HUES6 (cell line): Measurements from ENCODE around the gene VOPP1.

ENCODE experiments used
- H3K27ac ChIP-seq: 2 replicates; pipeline ENCODE4 v1.7.0; 2013; ENCODE audit warnings: low read depth, mild to moderate bottlenecking, low read length, inconsistent platforms
- H3K27me3 ChIP-seq: 2 replicates; pipeline ENCODE4 v1.6.1; 2013; ENCODE audit warnings: low read length; ENCODE audit not compliant: control insufficient read depth, insufficient read depth
- H3K36me3 ChIP-seq: 2 replicates; pipeline ENCODE4 v1.6.1; 2013; ENCODE audit warnings: low read length; ENCODE audit not compliant: control insufficient read depth, insufficient read depth
- H3K4me1 ChIP-seq: 2 replicates; pipeline ENCODE4 v1.6.1; 2013; ENCODE audit warnings: low read length; ENCODE audit not compliant: control insufficient read depth, insufficient read depth
- H3K4me3 ChIP-seq: 2 replicates; pipeline ENCODE4 v1.5.1; 2013; ENCODE audit warnings: low read depth, low read length
- H3K9ac ChIP-seq: one replicate; pipeline ENCODE4 v1.6.1; 2013; ENCODE audit warnings: mild to moderate bottlenecking, low read length
- H3K9me3 ChIP-seq: 2 replicates; pipeline ENCODE4 v1.6.1; 2013; ENCODE audit warnings: low read depth, low read length; ENCODE audit not compliant: control insufficient read depth, insufficient read depth

Gene VOPP1

GRCh38 chr7:55464422-55464821 lies 107.9 kb downstream of the VOPP1 start:
- Histone ChIP-seq H3K4me1 (no peaks in the 10 kb centered on the region), H3K4me3 (no peak overlapping the region), H3K27ac (no peak overlapping the region), H3K27me3 (no peaks in the 10 kb centered on the region), H3K36me3 (peaks cover 37% of the 10 kb centered on the region), H3K9ac (no peak overlapping the region), H3K9me3 (peaks cover 59% of the 10 kb centered on the region)

- Histone ChIP-seq H3K9ac (no peak overlapping the region), H3K27ac (no peak overlapping the region), H3K36me3 (peaks cover 36% of the 10 kb centered on the region), H3K9me3 (peaks cover 64% of the 10 kb centered on the region), H3K27me3 (no peaks in the 10 kb centered on the region), H3K4me1 (no peaks in the 10 kb centered on the region), H3K4me3 (no peak overlapping the region)
These were observed 108.5 kb downstream of the VOPP1 start for GRCh38 chr7:55463686-55464262.

GRCh38 chr7:55458351-55458750 lies 114.0 kb downstream of the VOPP1 start:
- Histone ChIP-seq H3K36me3 (no peaks in the 10 kb centered on the region), H3K4me3 (no peak overlapping the region), H3K9ac (no peak overlapping the region), H3K27ac (no peak overlapping the region), H3K9me3 (peaks cover 23% of the 10 kb centered on the region), H3K27me3 (no peaks in the 10 kb centered on the region), H3K4me1 (no peaks in the 10 kb centered on the region)

- Histone ChIP-seq H3K27ac (no peak overlapping the region), H3K36me3 (no peaks in the 10 kb centered on the region), H3K9me3 (peaks cover 18% of the 10 kb centered on the region), H3K27me3 (no peaks in the 10 kb centered on the region), H3K9ac (no peak overlapping the region), H3K4me3 (no peak overlapping the region), H3K4me1 (no peaks in the 10 kb centered on the region)
These were observed 114.5 kb downstream of the VOPP1 start for GRCh38 chr7:55457801-55458200.

- no peak overlapping the region for H3K27ac ChIP-seq
- H3K9ac ChIP-seq = no peak overlapping the region
- H3K9me3 ChIP-seq = no peaks in the 10 kb centered on the region; the same call in 1 of the 2 replicates
- no peaks in the 10 kb centered on the region for H3K27me3 ChIP-seq
- no peaks in the 10 kb centered on the region for H3K4me1 ChIP-seq
- no peaks in the 10 kb centered on the region for H3K36me3 ChIP-seq
- H3K4me3 ChIP-seq = no peak overlapping the region
These were observed 119.3 kb downstream of the VOPP1 start for GRCh38 chr7:55452971-55453370.

- H3K9me3 ChIP-seq = no peaks in the 10 kb centered on the region
- H3K27me3 ChIP-seq = no peaks in the 10 kb centered on the region
- H3K4me3 ChIP-seq = no peak overlapping the region
- no peak overlapping the region for H3K9ac ChIP-seq
- H3K27ac ChIP-seq = no peak overlapping the region
- no peaks in the 10 kb centered on the region for H3K4me1 ChIP-seq
- no peaks in the 10 kb centered on the region for H3K36me3 ChIP-seq
These were observed 122.2 kb downstream of the VOPP1 start for GRCh38 chr7:55449992-55450535.

GRCh38 chr7:55449205-55449991 lies 122.9 kb downstream of the VOPP1 start:
- H3K27ac ChIP-seq = no peak overlapping the region
- no peaks in the 10 kb centered on the region for H3K4me1 ChIP-seq
- H3K9me3 ChIP-seq = no peaks in the 10 kb centered on the region
- no peak overlapping the region for H3K9ac ChIP-seq
- H3K27me3 ChIP-seq = no peaks in the 10 kb centered on the region
- H3K36me3 ChIP-seq = no peaks in the 10 kb centered on the region
- H3K4me3 ChIP-seq = no peak overlapping the region

- Histone ChIP-seq H3K9me3 (no peaks in the 10 kb centered on the region), H3K36me3 (no peaks in the 10 kb centered on the region), H3K27ac (no peak overlapping the region)
These were observed 123.8 kb downstream of the VOPP1 start for GRCh38 chr7:55448526-55448925.

GRCh38 chr7:55444786-55445185 lies 127.5 kb downstream of the VOPP1 start:
- Histone ChIP-seq H3K9me3 (no peaks in the 10 kb centered on the region), H3K4me1 (no peaks in the 10 kb centered on the region), H3K27ac (no peak overlapping the region), H3K4me3 (no peak overlapping the region), H3K9ac (no peak overlapping the region), H3K36me3 (no peaks in the 10 kb centered on the region), H3K27me3 (no peaks in the 10 kb centered on the region)

More at GRCh38 chr7:55448526-55448925, 123.8 kb downstream of the VOPP1 start:
- H3K27me3 ChIP-seq = no peaks in the 10 kb centered on the region
- H3K9ac ChIP-seq = no peak overlapping the region
- H3K4me3 ChIP-seq = no peak overlapping the region
- no peaks in the 10 kb centered on the region for H3K4me1 ChIP-seq

- no peak overlapping the region for H3K9ac ChIP-seq
- no peaks in the 10 kb centered on the region for H3K36me3 ChIP-seq
- no peaks in the 10 kb centered on the region for H3K9me3 ChIP-seq
- no peak overlapping the region for H3K27ac ChIP-seq
- H3K4me3 ChIP-seq = no peak overlapping the region
- H3K4me1 ChIP-seq = no peaks in the 10 kb centered on the region
- H3K27me3 ChIP-seq = no peaks in the 10 kb centered on the region
These were observed 130.4 kb downstream of the VOPP1 start for GRCh38 chr7:55441774-55442522.

- H3K4me3 ChIP-seq = no peak overlapping the region
- H3K36me3 ChIP-seq = no peaks in the 10 kb centered on the region
These were observed 131.3 kb downstream of the VOPP1 start for GRCh38 chr7:55441002-55441401.

More at GRCh38 chr7:55441002-55441401, 131.3 kb downstream of the VOPP1 start:
- Histone ChIP-seq H3K9ac (no peak overlapping the region), H3K27me3 (no peaks in the 10 kb centered on the region), H3K9me3 (no peaks in the 10 kb centered on the region), H3K4me1 (no peaks in the 10 kb centered on the region), H3K27ac (no peak overlapping the region)
